ENCODE results near the gene NFIB.

- TF ChIP-seq CTCF (optimal IDR thresholded peaks at IDR 0.05 in 1 of 3, IDR thresholded peaks at IDR 0.05 in 1 of 3, conservative IDR thresholded peaks at IDR 0.05 in 1 of 3; ENCODE audit: extremely low read depth in 1 of 3, insufficient read depth in 2 of 3, low read length in 3 of 3), result no peak
- no peak for TF ChIP-seq EZH2 (IDR thresholded peaks at IDR 0.05; ENCODE audit: low read length)
These were observed 28.8 kb upstream of the NFIB start for GRCh38 chr9:14342736-14343135.

Data from keratinocyte (primary cell).